ENCODE results near the gene NFX1. TPM values are rescaled to one million over a fixed set of nuclear protein-coding genes. Genes with fewer than 3 reads are reported as not detected.
"Not testable (repeated sequence)": the region's sequence is repeated elsewhere in the genome, so short reads cannot be mapped to it uniquely, and the experiment has no call there.

Gene NFX1
- total RNA-seq, 1 experiment from 2014 or later: 28.2 TPM

- no peak for DNase-seq (ENCODE audit: low read depth)
These were observed 64.4 kb downstream of the NFX1 start for GRCh38 chr9:33354651-33355211.

- DNase-seq (ENCODE audit: low read depth): no peak
These were observed 65.6 kb downstream of the NFX1 start for GRCh38 chr9:33355933-33356332.

GRCh38 chr9:33358641-33359040 is 68.3 kb downstream of the NFX1 start:
- DNase-seq (ENCODE audit: low read depth): not testable (repeated sequence)

GRCh38 chr9:33364127-33364526 is 73.8 kb downstream of the NFX1 start:
- no peak for DNase-seq (ENCODE audit: low read depth)

- DNase-seq (ENCODE audit: low read depth): not testable (repeated sequence)
These were observed 74.5 kb downstream of the NFX1 start for GRCh38 chr9:33364814-33365213.

- DNase-seq (ENCODE audit: low read depth): no peak
These were observed 76.7 kb downstream of the NFX1 start for GRCh38 chr9:33366979-33367480.

- DNase-seq (ENCODE audit: low read depth): no peak
These were observed 82.6 kb downstream of the NFX1 start for GRCh38 chr9:33372900-33373299.

- no peak for DNase-seq (ENCODE audit: low read depth)
These were observed 83.9 kb downstream of the NFX1 start for GRCh38 chr9:33374190-33374589.

GRCh38 chr9:33374634-33375237 is 84.4 kb downstream of the NFX1 start:
- peak; percentile 67 for DNase-seq (ENCODE audit: low read depth)

- DNase-seq (ENCODE audit: low read depth): no peak
These were observed 85.0 kb downstream of the NFX1 start for GRCh38 chr9:33375238-33375840.

- no peak for DNase-seq (ENCODE audit: low read depth)
These were observed 85.6 kb downstream of the NFX1 start for GRCh38 chr9:33375841-33376321.

- DNase-seq (ENCODE audit: low read depth): no peak
These were observed 86.9 kb downstream of the NFX1 start for GRCh38 chr9:33377089-33377715.

- no peak for DNase-seq (ENCODE audit: low read depth)
These were observed 87.9 kb downstream of the NFX1 start for GRCh38 chr9:33378121-33378795.

- DNase-seq (ENCODE audit: low read depth): no peak
These were observed 89.5 kb downstream of the NFX1 start for GRCh38 chr9:33379666-33380389.

GRCh38 chr9:33380390-33381094 is 90.2 kb downstream of the NFX1 start:
- no peak for DNase-seq (ENCODE audit: low read depth)

GRCh38 chr9:33381231-33381791 is 91.0 kb downstream of the NFX1 start:
- no peak for DNase-seq (ENCODE audit: low read depth)

- DNase-seq (ENCODE audit: low read depth): peak; percentile 31
These were observed 92.1 kb downstream of the NFX1 start for GRCh38 chr9:33382397-33382796.

GRCh38 chr9:33383396-33383795 is 93.1 kb downstream of the NFX1 start:
- not testable (repeated sequence) for DNase-seq (ENCODE audit: low read depth)

- DNase-seq (ENCODE audit: low read depth): not testable (repeated sequence)
These were observed 95.2 kb downstream of the NFX1 start for GRCh38 chr9:33385536-33385935.
